T follicular helper cell (primary cell): ENCODE measurements around the gene LIFR.

Experiments
- DNase-seq: peaks from one replicate; pipeline ENCODE4 v3.0.0-alpha.2; 2020; ENCODE audit warnings: low read depth

Gene LIFR

DNA sequence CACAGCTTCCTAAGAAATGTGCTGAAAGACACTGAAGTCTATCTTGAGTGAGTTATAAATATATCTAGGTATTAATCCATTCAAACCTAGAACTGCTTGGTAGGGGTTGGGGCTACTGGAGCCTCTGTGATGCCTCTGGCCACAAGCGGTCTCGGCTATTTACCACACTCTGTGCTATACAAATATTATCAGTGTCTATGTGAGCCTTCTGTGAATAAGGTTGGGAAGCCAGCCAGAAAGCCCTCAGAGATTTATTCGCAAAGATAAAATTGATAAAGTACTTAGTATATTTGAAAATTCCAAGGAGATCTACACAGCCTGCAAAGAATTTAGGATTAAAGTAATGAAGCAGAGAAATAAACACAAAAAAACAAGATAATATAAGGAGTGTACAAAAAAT lies 41.4 kb downstream of the LIFR start:
- no peak for DNase-seq

DNA sequence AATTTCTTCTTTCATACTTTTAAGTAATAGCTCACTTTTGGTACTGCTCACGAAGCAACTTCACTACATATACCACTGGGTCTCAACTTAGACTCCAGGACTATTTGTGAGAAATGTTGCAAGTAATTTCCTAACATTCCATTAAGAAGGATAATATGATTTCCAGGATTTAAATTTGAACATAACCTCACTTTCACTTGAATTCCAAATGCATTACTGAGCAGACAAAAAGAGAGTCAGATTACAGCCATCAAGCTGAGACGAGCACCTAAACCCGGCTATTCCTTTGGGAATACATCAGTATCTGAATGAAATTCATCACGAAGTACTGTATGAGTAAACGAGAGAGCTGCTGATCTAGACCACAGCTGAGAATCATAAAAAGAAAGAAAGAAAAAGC lies 47.3 kb downstream of the LIFR start:
- no peak for DNase-seq

DNA sequence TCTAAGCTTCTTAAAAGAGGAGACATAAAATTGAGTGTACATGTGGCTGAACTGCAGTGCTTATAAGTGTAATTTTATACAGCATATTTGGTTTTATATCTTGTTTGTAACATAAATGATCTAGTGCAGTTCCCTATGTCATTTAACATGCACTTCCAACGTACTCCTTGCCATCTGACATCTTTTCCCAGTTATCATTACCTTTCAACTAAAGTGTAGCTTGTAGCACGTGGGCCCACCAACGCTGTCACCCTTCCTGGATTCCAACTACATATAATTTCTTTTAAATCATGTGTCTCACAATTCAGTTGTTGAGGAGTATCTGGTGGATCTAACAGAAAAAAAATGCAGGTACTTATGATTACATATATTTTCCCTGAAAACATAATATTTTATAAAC lies 50.1 kb downstream of the LIFR start:
- DNase-seq: no peak

DNA sequence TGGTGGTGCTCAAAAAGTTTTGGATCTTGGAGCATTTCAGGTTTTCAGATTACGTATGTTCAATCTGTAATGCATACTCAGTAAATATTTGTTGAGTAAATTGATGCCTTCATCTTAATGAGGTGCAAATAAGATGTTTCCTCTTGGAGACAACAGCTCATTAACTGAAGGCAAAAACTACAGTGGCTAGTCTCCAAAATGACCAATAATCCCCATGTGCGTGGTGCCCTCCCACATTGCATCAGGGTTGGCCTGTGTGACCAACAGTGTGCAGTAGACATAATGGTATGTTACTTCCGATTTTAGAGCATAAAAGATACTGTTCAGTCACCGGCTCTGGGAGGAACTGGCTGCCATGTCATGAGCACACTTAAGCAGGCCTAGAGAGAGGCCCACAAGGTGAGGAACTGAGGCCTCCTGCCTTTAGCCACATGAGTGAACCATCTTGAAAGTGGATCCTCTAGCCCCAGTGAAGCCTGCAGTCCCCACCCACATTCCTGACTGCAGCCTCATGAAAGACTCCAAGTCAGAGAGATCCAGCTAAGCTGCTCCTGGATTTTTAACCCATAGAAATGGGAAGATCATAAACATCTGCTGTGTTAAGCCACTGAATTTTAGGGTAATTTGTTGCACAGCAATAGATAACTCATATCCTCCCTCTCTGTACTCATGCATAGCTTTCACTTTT lies 55.7 kb downstream of the LIFR start:
- no peak for DNase-seq

DNA sequence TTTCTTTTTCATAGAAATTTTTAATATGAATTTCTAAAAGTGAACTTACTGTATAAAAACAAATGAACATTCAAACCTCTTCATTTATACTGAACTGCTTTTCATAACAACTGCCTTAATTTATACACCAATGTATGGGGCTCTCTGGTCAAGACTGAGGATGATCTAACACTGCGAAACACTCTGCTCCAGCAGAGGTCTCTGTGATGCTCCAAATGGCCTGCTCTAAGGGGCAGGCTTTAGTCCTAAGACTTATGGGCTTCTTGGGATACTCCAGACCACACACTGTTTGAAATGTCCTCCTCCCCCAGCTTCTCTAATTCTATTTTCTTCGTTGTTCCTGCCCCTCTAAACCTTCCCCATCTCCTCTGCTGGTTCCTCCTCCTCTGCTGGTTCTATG lies 58.5 kb downstream of the LIFR start:
- no peak for DNase-seq

DNA sequence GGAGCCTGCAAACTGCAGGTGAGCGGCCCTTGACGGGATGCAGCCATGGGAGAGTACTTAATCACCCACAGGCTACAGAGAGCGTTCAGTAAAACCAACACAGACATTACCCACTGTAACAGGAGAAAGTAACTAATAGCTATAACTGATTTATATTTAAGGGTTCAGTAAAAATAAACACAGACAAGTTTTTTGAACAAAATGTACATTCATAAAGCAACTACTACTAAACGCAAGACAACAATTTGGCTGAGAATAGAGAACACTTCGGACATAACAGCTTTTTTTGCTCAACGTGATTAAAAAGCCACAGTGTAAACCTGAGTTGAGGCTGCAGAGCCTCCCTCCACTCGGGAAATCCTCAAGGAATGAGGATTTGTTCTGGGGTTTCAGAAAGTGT lies 61.7 kb downstream of the LIFR start:
- no peak for DNase-seq

- no peak for DNase-seq
These were observed 62.3 kb downstream of the LIFR start for GRCh38 chr5:38494175-38494574.

DNA sequence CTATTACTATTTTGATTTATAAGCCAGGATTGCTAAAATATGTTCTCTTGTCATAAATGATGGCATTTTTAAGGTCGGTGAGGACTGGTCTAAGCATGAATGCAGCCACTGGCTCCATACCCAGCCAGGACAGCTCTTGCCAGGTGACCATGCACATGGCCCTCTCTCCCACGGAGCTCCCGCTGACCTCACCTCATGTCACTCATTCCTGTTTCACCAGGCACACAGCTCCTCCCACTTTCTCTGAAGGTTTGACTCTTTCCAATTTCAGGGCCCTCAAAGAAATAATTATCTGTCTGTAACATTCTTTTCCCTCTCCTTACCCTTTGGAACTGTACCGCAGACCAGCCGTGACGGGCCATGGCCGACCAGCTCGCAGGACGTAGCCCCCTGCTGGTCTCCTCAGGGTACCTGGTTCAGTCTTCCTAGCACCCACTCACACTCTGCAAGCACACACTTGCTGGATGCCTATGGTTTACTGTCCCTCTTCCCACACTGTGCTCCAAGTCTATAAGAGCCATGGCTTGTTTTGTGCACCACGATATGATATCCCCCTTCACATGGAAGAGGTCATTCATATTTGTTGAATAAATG lies 72.5 kb downstream of the LIFR start:
- DNase-seq: no peak

- no peak for DNase-seq
These were observed 77.0 kb downstream of the LIFR start for GRCh38 chr5:38479315-38479904.

DNA sequence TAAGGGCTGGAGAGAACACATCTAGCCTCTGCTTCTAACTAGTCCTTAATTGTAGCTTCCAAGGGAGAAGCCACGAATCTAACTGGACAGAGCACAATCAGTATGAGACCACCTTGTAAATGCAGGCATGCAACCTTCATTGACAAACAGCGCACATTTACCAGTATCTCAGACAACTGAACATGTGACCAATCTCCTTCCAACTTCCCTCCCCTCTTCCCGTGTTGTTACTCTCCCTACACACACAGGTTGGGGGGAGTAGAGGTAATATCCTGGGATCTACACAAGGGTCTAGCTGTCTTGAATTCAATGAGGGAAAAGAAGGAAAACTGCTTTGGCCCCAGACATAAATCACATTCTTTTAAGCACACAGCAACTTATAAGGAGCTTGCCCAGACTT lies 77.6 kb downstream of the LIFR start:
- no peak for DNase-seq

DNA sequence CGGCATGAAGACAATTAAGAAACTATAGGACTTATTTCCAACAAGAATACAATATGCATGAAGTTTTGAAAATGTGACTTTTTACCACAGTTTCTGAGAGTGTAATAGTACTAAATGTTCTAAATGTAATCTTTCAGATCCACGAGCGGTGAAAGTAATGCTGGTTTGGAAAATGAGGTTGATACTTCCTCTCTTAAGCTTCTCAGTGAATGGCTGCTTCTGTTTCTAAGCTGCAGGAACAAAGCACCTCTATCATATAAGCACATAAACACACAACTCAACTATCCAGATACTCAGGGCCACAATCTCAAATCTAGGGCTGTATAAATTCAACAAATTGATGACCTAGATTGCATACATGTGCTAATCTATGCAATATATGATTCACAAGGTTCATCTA lies 78.3 kb downstream of the LIFR start:
- no peak for DNase-seq

GRCh38 chr5:38473008-38473407 lies 83.4 kb downstream of the LIFR start:
- no peak for DNase-seq

GRCh38 chr5:38472541-38472940 lies 83.9 kb downstream of the LIFR start:
- DNase-seq: no peak

DNA sequence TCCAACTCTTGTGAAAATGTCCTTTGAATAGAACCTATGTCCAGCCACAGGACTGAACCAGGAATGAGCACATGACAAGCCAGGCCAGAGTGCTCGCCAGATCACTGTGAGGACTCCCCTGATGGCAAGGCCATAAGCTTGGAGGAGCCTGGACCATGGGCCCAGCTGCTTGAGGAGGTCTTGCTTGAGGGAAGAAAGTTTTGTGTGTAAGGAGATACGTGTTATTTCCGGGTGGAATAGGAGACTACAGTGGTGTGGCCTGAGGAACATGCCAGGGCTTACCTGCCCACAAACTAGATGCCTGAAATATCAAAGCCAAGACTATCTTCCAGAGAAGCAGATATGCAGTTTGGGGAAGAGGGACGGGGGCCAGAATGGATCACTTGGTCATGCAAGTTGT lies 84.7 kb downstream of the LIFR start:
- DNase-seq: no peak

GRCh38 chr5:38469707-38470267 lies 86.7 kb downstream of the LIFR start:
- no peak for DNase-seq

DNA sequence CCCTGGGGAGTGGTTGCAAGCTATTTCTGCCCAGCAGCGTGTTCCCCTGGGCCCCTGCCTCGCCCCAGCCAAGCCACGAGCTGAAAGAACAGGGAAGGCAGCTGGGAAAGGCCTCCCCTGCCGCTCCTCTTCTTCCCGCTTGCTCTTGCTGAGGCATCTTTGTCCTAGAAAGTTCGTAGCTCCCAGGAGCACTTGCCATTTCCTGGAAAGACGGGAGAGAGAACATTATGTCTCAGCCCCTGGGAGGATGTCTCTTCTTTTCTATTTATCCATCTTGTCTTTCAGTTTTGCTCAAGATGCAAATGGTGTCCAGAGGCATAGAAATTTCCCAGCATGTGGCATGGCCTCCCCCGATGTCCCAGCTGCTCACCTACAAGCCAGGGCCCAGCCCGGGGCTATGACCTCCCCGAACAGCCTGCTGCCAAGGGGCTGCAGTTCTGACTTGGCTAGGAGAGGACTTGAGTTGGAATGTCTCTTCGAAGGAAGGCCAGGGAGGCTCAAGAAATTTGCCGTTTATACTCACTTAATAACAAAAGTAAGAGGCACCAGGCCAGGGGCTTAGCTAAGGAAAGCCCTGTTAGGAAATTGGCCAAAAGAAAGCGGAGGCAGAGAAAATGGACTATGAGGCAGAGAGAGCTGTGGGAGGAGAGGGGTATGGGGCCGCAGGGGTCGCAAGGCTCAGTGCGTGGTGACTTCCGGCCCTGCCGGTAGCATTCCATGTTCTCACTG lies 87.3 kb downstream of the LIFR start:
- DNase-seq: no peak

GRCh38 chr5:38468202-38468673 lies 88.2 kb downstream of the LIFR start:
- no peak for DNase-seq

DNA sequence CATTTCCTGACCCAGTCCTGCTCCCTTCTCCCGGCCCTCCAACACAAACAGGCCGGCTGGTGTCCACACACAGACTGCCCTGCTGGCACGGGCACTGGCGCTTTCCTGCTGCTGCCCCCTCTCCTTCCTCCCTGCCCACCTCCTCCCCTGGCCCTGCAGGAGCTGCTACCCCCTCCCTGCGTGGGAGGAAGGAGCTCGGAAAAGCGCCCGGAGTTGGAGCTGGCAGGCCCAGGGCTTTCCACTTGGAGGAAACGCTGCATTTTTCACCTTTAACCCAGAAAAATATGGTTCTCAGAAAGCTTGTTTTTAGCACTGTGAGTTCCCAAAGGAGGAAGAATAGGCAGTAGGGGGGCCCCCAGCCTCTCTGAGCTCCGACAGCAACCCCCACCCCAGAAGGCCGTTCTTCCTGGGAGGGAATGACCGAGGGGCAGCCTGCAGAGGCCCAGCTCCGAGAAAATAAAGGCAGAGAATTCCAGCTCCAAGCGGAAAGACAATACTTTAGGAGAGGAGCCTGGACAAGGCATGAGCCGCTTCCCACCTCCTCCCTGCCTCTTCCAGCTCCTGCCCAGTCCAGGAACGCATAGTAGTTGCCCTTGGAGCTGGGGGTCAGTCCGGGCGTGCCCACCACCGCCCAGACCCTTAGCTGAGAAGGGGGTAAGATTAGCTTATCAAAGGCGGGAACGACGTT lies 88.9 kb downstream of the LIFR start:
- DNase-seq: no peak

GRCh38 chr5:38466424-38467189 lies 89.8 kb downstream of the LIFR start:
- DNase-seq: no peak

DNA sequence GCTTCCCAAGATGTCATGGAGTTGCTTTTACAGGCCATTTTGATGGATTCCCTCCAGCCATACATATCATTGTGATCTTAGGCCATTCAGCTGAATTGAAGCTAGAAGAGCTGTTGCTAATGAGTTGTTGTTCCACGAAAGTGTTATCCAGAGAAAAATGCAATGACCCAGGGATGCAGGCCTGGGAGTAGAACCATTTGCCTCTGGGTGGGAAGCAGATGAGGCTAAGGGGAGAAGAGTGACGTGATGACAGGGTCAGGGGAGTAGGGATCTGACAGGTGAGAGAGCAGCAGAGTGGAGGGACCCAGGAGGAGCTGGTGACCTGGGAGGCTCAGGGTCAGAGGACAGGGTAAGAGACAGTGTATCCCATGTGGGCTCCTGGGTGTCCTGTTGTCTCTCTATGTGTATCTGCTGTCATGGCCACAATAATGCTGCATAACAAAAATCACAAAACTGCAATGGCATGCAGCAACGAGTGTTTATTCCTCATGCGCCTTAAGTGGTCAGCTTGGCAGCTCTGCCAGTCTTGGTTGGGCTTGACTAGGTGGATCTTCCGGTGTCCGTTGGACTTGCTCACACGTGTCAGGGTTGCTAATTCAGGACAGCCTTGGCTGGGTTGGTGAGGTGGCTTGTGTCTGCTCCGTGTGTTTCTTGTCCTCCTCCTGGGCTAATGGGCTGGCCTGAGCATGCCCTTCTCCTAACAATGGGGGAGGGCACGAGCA lies 90.6 kb downstream of the LIFR start:
- DNase-seq: no peak

GRCh38 chr5:38465061-38465460 lies 91.4 kb downstream of the LIFR start:
- no peak for DNase-seq
